NCI-H1694 (cell line): ENCODE measurements around the gene MYO1D.
"Not testable (repeated sequence)": the region's sequence is repeated elsewhere in the genome, so short reads cannot be mapped to it uniquely, and the experiment has no call there.

Experiments
- DNase-seq: peaks from one replicate; lab custom pipeline; 2025; lab: John Stamatoyannopoulos, UW

MYO1D gene

GRCh38 chr17:32460054-32460453, 416.9 kb downstream of the MYO1D start:
- DNase-seq: no peak

GRCh38 chr17:32458371-32458770, 418.6 kb downstream of the MYO1D start:
- no peak for DNase-seq

GRCh38 chr17:32453370-32453769, 423.6 kb downstream of the MYO1D start:
- DNase-seq: no peak

GRCh38 chr17:32452281-32452680, 424.6 kb downstream of the MYO1D start:
- no peak for DNase-seq

GRCh38 chr17:32451879-32452278, 425.0 kb downstream of the MYO1D start:
- DNase-seq: no peak

DNA sequence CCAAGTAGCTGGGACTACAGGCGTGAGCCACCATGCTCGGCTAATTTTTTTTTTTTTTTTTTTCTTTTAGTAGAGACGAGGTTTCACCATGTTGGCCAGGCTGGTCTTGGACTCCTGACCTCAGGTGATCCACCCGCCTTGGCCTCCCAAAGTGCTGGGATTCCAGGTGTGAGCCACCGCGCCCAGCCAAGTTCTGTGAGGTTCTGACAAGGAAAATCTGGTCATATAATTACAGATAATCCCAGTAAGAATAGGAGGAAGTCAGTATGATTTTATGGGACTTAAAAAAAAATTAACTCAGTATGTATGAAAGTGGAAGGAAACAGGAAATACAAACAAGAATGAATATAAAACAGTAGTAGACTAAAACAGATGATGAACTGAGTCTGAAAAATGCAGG, 426.5 kb downstream of the MYO1D start:
- not testable (repeated sequence) for DNase-seq

DNA sequence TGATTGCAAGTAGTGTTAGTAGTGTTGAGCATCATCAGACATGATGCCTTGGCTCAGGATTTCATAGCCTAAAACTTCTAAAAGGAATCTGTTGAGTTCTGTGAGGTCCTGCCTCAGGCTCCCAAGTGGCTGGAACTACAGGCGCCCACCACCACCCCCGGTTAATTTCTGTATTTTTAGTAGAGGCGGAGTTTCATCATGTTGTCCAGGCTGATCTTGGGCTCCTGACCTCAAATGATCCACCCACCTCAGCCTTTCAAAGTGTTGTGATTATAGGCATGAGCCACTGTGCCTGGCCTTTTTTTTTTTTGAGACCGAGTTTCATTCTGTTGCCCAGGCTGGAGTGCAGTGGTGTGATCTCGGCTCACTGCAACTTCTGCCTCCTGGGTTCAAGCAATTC, 427.0 kb downstream of the MYO1D start:
- no peak for DNase-seq

- DNase-seq: no peak
Measured at GRCh38 chr17:32446949-32447348, 430.0 kb downstream of the MYO1D start.

DNA sequence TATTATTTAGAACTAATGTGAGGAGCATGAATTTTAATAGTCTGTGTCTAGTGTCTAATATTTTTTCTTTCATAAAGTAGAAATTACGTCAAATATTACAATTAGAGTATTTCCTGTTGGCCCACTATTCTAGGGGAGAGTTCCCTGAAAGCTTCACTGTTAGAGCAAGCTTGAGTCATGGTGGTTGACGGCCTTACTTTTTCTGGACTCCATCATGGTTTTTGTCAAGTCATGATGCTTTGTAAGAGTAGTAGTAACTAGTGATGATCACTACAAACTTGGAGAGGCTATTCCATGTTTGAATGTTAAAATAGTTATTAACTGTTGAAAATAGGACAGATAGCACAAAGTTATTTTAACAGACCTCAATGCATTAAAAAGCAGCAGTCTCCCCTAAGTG, 431.0 kb downstream of the MYO1D start:
- no peak for DNase-seq

GRCh38 chr17:32445497-32445896, 431.4 kb downstream of the MYO1D start:
- no peak for DNase-seq

- DNase-seq: no peak
Measured at GRCh38 chr17:32445074-32445415, 431.9 kb downstream of the MYO1D start.

GRCh38 chr17:32444301-32445073, 432.4 kb downstream of the MYO1D start, which contains the start of gene PSMD11:
TSS of gene PSMD11 (plus strand) at chr17:32444510. CDS start at chr17:32444524, 14 bp downstream.
- peak; percentile 97 for DNase-seq

- no peak for DNase-seq
Measured at GRCh38 chr17:32443827-32444300, 433.1 kb downstream of the MYO1D start.
